Measurements from ENCODE around the gene LIX1L. TPM values are rescaled to one million over a fixed set of nuclear protein-coding genes. Genes with fewer than 3 reads are reported as not detected.

LIX1L gene
- total RNA-seq, 1 donor from 2014 or later = 52.2 TPM

GRCh38 chr1:145991735-145992412 is 34.1 kb upstream of the LIX1L start:
- Mint-ChIP-seq H3K4me3 (ENCODE audit: unreplicated experiment) (peak overlapping the region; percentile 94), H3K9me3 (ENCODE audit: unreplicated experiment) (no peaks in the 10 kb centered on the region), H3K27me3 (ENCODE audit: unreplicated experiment) (no peaks in the 10 kb centered on the region), H3K4me1 (ENCODE audit: unreplicated experiment) (peaks cover 49% of the 10 kb centered on the region), H3K27ac (ENCODE audit: unreplicated experiment) (peak overlapping the region; percentile 75), H3K36me3 (ENCODE audit: unreplicated experiment) (peaks cover 38% of the 10 kb centered on the region)
- TF ChIP-seq, protein P1, sequence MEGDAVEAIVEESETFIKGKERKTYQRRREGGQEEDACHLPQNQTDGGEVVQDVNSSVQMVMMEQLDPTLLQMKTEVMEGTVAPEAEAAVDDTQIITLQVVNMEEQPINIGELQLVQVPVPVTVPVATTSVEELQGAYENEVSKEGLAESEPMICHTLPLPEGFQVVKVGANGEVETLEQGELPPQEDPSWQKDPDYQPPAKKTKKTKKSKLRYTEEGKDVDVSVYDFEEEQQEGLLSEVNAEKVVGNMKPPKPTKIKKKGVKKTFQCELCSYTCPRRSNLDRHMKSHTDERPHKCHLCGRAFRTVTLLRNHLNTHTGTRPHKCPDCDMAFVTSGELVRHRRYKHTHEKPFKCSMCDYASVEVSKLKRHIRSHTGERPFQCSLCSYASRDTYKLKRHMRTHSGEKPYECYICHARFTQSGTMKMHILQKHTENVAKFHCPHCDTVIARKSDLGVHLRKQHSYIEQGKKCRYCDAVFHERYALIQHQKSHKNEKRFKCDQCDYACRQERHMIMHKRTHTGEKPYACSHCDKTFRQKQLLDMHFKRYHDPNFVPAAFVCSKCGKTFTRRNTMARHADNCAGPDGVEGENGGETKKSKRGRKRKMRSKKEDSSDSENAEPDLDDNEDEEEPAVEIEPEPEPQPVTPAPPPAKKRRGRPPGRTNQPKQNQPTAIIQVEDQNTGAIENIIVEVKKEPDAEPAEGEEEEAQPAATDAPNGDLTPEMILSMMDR (IDR thresholded peaks at IDR 0.05) = no peak
- DNase-seq (ENCODE audit: extremely low spot score, unreplicated experiment) = no peak

GRCh38 chr1:145990249-145990855 is 32.5 kb upstream of the LIX1L start:
- Mint-ChIP-seq H3K4me3 (ENCODE audit: unreplicated experiment) (no peak overlapping the region), H3K36me3 (ENCODE audit: unreplicated experiment) (peaks cover 34% of the 10 kb centered on the region), H3K4me1 (ENCODE audit: unreplicated experiment) (peaks cover 55% of the 10 kb centered on the region), H3K9me3 (ENCODE audit: unreplicated experiment) (no peaks in the 10 kb centered on the region), H3K27ac (ENCODE audit: unreplicated experiment) (peak overlapping the region; percentile 75), H3K27me3 (ENCODE audit: unreplicated experiment) (no peaks in the 10 kb centered on the region)
- TF ChIP-seq, protein P1 (IDR thresholded peaks at IDR 0.05) = no peak
- no peak for DNase-seq (ENCODE audit: extremely low spot score, unreplicated experiment)

DNA sequence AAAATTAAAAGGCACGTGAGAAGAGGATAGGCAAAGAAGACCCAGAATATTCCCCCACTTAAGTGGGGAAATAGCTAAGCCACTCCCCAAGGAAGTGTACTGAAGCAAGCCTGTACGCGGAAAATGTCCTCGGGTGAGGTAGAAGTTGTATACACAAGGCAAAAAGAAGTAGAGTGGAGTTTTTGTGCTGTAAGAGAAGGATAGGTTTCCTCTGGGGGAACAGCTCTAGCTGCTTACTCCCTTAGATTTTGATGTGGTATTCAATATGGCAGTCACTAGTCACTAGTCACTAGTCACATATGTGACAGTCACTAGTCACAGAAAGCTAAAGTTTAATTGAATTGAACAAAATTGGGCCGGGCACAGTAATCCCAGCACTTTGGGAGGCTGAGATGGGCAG is 31.0 kb upstream of the LIX1L start:
- no peak overlapping the region for H3K4me3 Mint-ChIP-seq (ENCODE audit: unreplicated experiment)
- H3K4me1 Mint-ChIP-seq (ENCODE audit: unreplicated experiment) = peaks cover 51% of the 10 kb centered on the region
- TF ChIP-seq, protein P1 (IDR thresholded peaks at IDR 0.05) = no peak
- DNase-seq (ENCODE audit: extremely low spot score, unreplicated experiment) = no peak
- H3K27ac Mint-ChIP-seq (ENCODE audit: unreplicated experiment) = peak overlapping the region; percentile 15
- H3K27me3 Mint-ChIP-seq (ENCODE audit: unreplicated experiment) = no peaks in the 10 kb centered on the region
- no peaks in the 10 kb centered on the region for H3K9me3 Mint-ChIP-seq (ENCODE audit: unreplicated experiment)
- H3K36me3 Mint-ChIP-seq (ENCODE audit: unreplicated experiment) = peaks cover 19% of the 10 kb centered on the region

- H3K9me3 Mint-ChIP-seq (ENCODE audit: unreplicated experiment) = no peaks in the 10 kb centered on the region
- H3K4me1 Mint-ChIP-seq (ENCODE audit: unreplicated experiment) = peaks cover 42% of the 10 kb centered on the region
- peaks cover 10% of the 10 kb centered on the region for H3K36me3 Mint-ChIP-seq (ENCODE audit: unreplicated experiment)
- H3K4me3 Mint-ChIP-seq (ENCODE audit: unreplicated experiment) = no peak overlapping the region
- TF ChIP-seq, protein P1 (IDR thresholded peaks at IDR 0.05) = no peak
- H3K27me3 Mint-ChIP-seq (ENCODE audit: unreplicated experiment) = no peaks in the 10 kb centered on the region
- H3K27ac Mint-ChIP-seq (ENCODE audit: unreplicated experiment) = no peak overlapping the region
- no peak for DNase-seq (ENCODE audit: extremely low spot score, unreplicated experiment)
Observed at GRCh38 chr1:145987926-145988325, 30.1 kb upstream of the LIX1L start.

GRCh38 chr1:145986551-145986950 is 28.7 kb upstream of the LIX1L start:
- Mint-ChIP-seq H3K4me1 (ENCODE audit: unreplicated experiment) (peaks cover 30% of the 10 kb centered on the region), H3K9me3 (ENCODE audit: unreplicated experiment) (no peaks in the 10 kb centered on the region), H3K36me3 (ENCODE audit: unreplicated experiment) (no peaks in the 10 kb centered on the region), H3K4me3 (ENCODE audit: unreplicated experiment) (no peak overlapping the region), H3K27ac (ENCODE audit: unreplicated experiment) (no peak overlapping the region), H3K27me3 (ENCODE audit: unreplicated experiment) (no peaks in the 10 kb centered on the region)
- no peak for DNase-seq (ENCODE audit: extremely low spot score, unreplicated experiment)
- TF ChIP-seq, protein P1 (IDR thresholded peaks at IDR 0.05) = no peak

Data from osteocyte (in vitro differentiated cells).